SK-N-MC (cell line): Measurements from ENCODE around the gene ATP6V0A4.

Source experiments
- EZH2 ChIP-seq: fragments of 200-600 bp; sonication (generic); IDR thresholded peaks from one replicate; pipeline ENCODE4 v1.6.1; 2017; ENCODE audit warnings: antibody characterized with exemption
- POLR2AphosphoS5 ChIP-seq: IDR thresholded peaks from 2 replicates; pipeline ENCODE4 v1.6.1; 2012; ENCODE audit warnings: mild to moderate bottlenecking, low read depth, low read length, borderline replicate concordance

DNA sequence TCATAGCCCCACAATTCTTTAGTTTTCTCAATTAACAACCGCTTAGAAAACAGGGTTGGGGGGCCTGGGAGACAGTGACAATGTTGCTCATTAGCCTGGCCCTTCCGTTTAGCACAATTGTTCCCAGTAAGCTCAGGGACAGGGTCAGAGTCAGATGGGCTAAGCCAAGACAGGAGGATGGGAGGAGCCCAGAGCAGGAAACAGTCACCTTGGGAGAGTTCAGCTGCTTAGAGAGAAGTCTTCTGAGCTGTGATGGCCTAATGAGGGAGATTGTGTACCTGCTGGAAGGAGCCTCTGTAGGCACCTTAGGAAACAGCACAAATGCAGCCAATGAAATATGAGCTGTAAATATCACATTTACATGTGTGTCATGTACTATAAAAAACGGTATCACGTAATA lies 132.7 kb downstream of the ATP6V0A4 start:
- TF ChIP-seq EZH2 (no peak), POLR2AphosphoS5 (no peak)
